Measurements from ENCODE around the gene BID.

BID gene

GRCh38 chr22:17774206-17774925, at the start of gene BID:
Gene BID, minus strand, starts transcription at chr22:17774469. Its CDS starts 24,353 bp downstream, at chr22:17750116.
- no peak for DNase-seq

GRCh38 chr22:17823964-17824363, 49.7 kb upstream of the BID start:
- DNase-seq, result no peak

- no peak for DNase-seq
Measured at GRCh38 chr22:17823226-17823625, 49.0 kb upstream of the BID start.

GRCh38 chr22:17822087-17822486, 47.8 kb upstream of the BID start:
- DNase-seq, result no peak

GRCh38 chr22:17820879-17821439, 46.7 kb upstream of the BID start:
- no peak for DNase-seq

- DNase-seq, result no peak
Measured at GRCh38 chr22:17818649-17819048, 44.4 kb upstream of the BID start.

- no peak for DNase-seq
Measured at GRCh38 chr22:17818180-17818579, 43.9 kb upstream of the BID start.

GRCh38 chr22:17817511-17818065, 43.3 kb upstream of the BID start:
- DNase-seq, result no peak

- DNase-seq, result no peak
Measured at GRCh38 chr22:17817079-17817478, 42.8 kb upstream of the BID start.

- DNase-seq, result no peak
Measured at GRCh38 chr22:17816649-17817048, 42.4 kb upstream of the BID start.

GRCh38 chr22:17815703-17816254, 41.5 kb upstream of the BID start:
- no peak for DNase-seq

GRCh38 chr22:17814830-17815229, 40.6 kb upstream of the BID start:
- DNase-seq, result no peak

GRCh38 chr22:17814084-17814483, 39.8 kb upstream of the BID start:
- no peak for DNase-seq

GRCh38 chr22:17811119-17811518, 36.9 kb upstream of the BID start:
- DNase-seq, result no peak

- no peak for DNase-seq
Measured at GRCh38 chr22:17810570-17811116, 36.4 kb upstream of the BID start.

GRCh38 chr22:17808693-17809403, 34.6 kb upstream of the BID start:
- DNase-seq, result no peak

GRCh38 chr22:17807578-17808410, 33.5 kb upstream of the BID start:
- DNase-seq, result no peak

GRCh38 chr22:17807086-17807485, 32.8 kb upstream of the BID start:
- DNase-seq, result no peak

GRCh38 chr22:17806437-17806836, 32.2 kb upstream of the BID start:
- DNase-seq, result no peak

GRCh38 chr22:17804331-17805080, 30.2 kb upstream of the BID start:
- DNase-seq, result no peak

GRCh38 chr22:17803609-17804270, 29.5 kb upstream of the BID start:
- DNase-seq, result no peak
